Loucy (cell line): ENCODE measurements around the gene TTC32.

Source experiments
- H2AFZ ChIP-seq: fragments of 200-600 bp; sonication (generic); 2 replicates; pipeline ENCODE4 v1.6.0; 2016; ENCODE audit warnings: antibody characterized with exemption, mild to moderate bottlenecking, low read length, moderate library complexity
- H3F3A ChIP-seq: fragments of 200-600 bp; 2 replicates; pipeline ENCODE4 v1.6.0; 2016; ENCODE audit warnings: antibody characterized with exemption, low read depth, mild to moderate bottlenecking
- H3K27me3 ChIP-seq: fragments of 200-600 bp; sonication (generic); 2 replicates; pipeline ENCODE4 v1.6.1; 2014; ENCODE audit warnings: low read length, mild to moderate bottlenecking; ENCODE audit not compliant: insufficient read depth, poor library complexity, severe bottlenecking
- H3K36me3 ChIP-seq: fragments of 200-600 bp; sonication (generic); 2 replicates; pipeline ENCODE4 v1.6.1; 2016; ENCODE audit warnings: low read length; ENCODE audit not compliant: insufficient read depth
- H3K4me1 ChIP-seq: fragments of 200-600 bp; sonication (generic); 2 replicates; pipeline ENCODE4 v1.5.1; 2014; ENCODE audit warnings: low read length, mild to moderate bottlenecking; ENCODE audit not compliant: insufficient read depth, poor library complexity, severe bottlenecking
- H3K4me2 ChIP-seq: fragments of 200-600 bp; sonication (generic); 2 replicates; pipeline ENCODE4 v1.6.0; 2014; ENCODE audit warnings: antibody characterized with exemption, low read length, low read depth, mild to moderate bottlenecking; ENCODE audit not compliant: poor library complexity, severe bottlenecking
- H3K4me3 ChIP-seq: fragments of 200-600 bp; sonication (generic); 2 replicates; pipeline ENCODE4 v1.5.1; 2014; ENCODE audit warnings: low read length, mild to moderate bottlenecking, mixed read lengths; ENCODE audit not compliant: poor library complexity, severe bottlenecking
- H3K79me2 ChIP-seq: fragments of 200-600 bp; sonication (generic); 2 replicates; pipeline ENCODE4 v1.6.1; 2014; ENCODE audit warnings: low read length; ENCODE audit not compliant: insufficient read depth
- H3K9ac ChIP-seq: fragments of 200-600 bp; sonication (generic); 2 replicates; pipeline ENCODE4 v1.6.0; 2014; ENCODE audit warnings: mild to moderate bottlenecking, low read depth, low read length, moderate library complexity; ENCODE audit not compliant: poor library complexity, severe bottlenecking
- H3K9me2 ChIP-seq: fragments of 200-600 bp; sonication (generic); replicated peaks from 2 replicates; pipeline ENCODE4 v1.6.1; 2016; ENCODE audit warnings: low read depth, low read length, mixed read lengths
- H3K9me3 ChIP-seq: fragments of 200-600 bp; sonication (generic); 2 replicates; pipeline ENCODE4 v1.6.1; 2014; ENCODE audit warnings: mild to moderate bottlenecking, antibody characterized with exemption, low read length, low read depth; ENCODE audit not compliant: insufficient read depth
- H4K20me1 ChIP-seq: fragments of 200-600 bp; sonication (generic); 2 replicates; pipeline ENCODE4 v1.6.0; 2014; ENCODE audit warnings: antibody characterized with exemption, low read length, mild to moderate bottlenecking; ENCODE audit not compliant: insufficient read depth, poor library complexity, severe bottlenecking
- CTCF ChIP-seq: fragments of 200-600 bp; sonication (generic); conservative IDR thresholded peaks from 2 replicates; pipeline ENCODE4 v1.5.1; 2014; ENCODE audit warnings: mild to moderate bottlenecking, antibody characterized with exemption, low read length
- EZH2phosphoT487 ChIP-seq: fragments of 200-600 bp; IDR thresholded peaks from 2 replicates; pipeline ENCODE4 v1.6.1; 2018; ENCODE audit warnings: antibody characterized with exemption, mild to moderate bottlenecking, moderate library complexity, borderline replicate concordance

Gene TTC32

GRCh38 chr2:19857100-19857499, 44.7 kb downstream of the TTC32 start:
- Histone ChIP-seq H3K9me2 (no peaks in the 10 kb centered on the region), H3K9me3 (no peaks in the 10 kb centered on the region), H4K20me1 (no peaks in the 10 kb centered on the region), H3F3A (no peaks in the 10 kb centered on the region), H3K4me1 (no peaks in the 10 kb centered on the region), H3K4me2 (no peak overlapping the region), H3K27me3 (no peaks in the 10 kb centered on the region), H3K79me2 (no peaks in the 10 kb centered on the region), H3K4me3 (no peak overlapping the region), H2AFZ (no peak overlapping the region), H3K36me3 (no peaks in the 10 kb centered on the region), H3K9ac (no peak overlapping the region)
- TF ChIP-seq EZH2phosphoT487 (no peak), CTCF (no peak)

DNA sequence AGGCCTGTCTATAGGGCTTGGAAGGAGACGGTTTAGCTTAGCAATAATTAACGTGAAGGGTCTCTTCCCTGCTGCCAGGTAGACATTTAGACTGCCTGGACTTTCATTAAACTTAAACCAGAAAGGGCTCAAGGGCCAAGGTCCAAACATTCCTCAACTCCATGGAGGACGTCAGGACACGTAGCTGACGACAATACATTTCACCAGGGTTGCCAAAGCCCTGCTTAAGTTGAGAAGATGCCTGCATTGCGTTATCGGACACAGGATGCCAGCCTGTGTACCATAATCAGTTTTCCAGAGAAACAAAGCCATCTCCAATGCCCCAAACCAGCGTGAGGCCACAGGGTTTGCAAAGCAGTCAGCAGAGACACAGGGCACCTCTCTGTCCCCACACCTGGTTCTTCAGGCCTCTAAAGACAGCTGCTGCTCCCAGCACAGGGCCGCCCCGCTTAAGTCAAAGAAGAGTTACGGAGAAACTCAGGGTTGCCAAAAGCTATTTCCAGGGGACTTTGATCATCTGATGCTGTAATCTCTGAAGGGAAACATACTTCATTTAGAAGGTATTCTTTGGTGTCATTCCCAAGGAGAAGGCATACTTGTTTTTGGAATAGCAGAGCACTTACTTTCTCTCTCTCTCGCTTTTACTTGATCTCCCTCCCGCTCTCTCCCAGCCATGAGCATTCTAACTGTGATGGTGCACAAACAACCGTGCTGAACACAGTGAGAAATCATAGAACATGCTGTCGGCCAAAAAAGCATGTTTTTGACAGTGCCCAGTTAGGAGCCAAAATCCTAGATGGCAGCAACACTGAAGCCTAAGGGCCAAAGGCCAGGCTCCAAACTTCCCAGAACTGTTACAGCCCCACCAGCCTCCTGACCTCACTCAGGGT, 46.0 kb downstream of the TTC32 start:
- Histone ChIP-seq H3K9me3 (no peaks in the 10 kb centered on the region), H3K4me2 (no peak overlapping the region), H3K9ac (no peak overlapping the region), H2AFZ (no peak overlapping the region), H3K27me3 (no peaks in the 10 kb centered on the region), H3K9me2 (no peaks in the 10 kb centered on the region), H3F3A (no peaks in the 10 kb centered on the region), H3K4me1 (no peaks in the 10 kb centered on the region), H4K20me1 (no peaks in the 10 kb centered on the region), H3K36me3 (no peaks in the 10 kb centered on the region), H3K79me2 (no peaks in the 10 kb centered on the region), H3K4me3 (no peak overlapping the region)
- no peak for TF ChIP-seq EZH2phosphoT487
- no peak for TF ChIP-seq CTCF

DNA sequence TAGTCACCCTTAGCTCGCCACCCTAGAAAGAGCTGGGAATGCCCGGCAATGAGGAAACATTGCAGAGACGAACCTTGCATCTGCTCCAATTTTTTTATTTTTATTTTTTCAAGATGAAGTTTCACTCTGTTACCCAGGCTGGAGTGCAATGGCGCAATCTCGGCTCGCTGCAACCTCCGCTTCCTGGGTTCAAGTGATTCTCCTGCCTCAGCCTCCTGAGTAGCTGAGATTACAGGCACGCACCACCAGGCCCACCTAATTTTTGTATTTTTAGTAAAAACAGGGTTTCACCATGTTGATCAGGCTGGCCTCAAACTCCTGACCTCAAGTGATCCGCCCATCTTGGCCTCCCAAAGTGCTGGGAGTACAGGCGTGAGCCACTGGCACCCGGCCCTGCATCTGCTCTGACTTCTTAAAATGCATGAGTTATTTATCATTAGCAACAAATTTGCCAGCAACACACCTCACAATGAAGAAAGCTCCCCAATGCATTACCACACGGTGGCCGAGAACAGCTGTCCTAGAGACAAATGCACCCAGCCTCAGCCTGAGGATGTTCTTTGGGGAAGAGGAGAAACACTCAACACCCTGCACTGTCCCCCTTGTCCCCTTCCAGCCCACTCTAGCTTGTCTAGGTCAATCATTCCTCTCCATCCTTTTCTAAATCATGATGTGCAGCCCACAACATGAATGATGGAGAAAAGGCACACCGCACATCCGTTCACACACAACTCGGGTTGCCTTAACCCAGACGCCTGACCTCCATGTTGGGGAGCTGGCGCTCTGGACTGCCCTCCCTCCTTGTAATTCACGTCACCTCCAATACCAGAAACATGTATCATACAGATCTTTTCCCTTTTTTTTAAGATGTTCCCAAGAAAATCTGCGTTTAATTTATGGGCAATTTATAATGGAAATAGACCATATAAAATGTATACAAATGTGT, 46.9 kb downstream of the TTC32 start:
- Histone ChIP-seq H3K9me3 (no peaks in the 10 kb centered on the region), H3K79me2 (no peaks in the 10 kb centered on the region), H3K4me1 (no peaks in the 10 kb centered on the region), H2AFZ (no peak overlapping the region), H4K20me1 (no peaks in the 10 kb centered on the region), H3K9ac (no peak overlapping the region), H3F3A (no peaks in the 10 kb centered on the region), H3K36me3 (no peaks in the 10 kb centered on the region), H3K27me3 (no peaks in the 10 kb centered on the region), H3K4me3 (no peak overlapping the region), H3K4me2 (no peak overlapping the region), H3K9me2 (no peaks in the 10 kb centered on the region)
- TF ChIP-seq EZH2phosphoT487 (no peak), CTCF (no peak)
